Thoracic aorta (tissue), 2 donors: ENCODE measurements around the gene IPCEF1. TPM values are rescaled to one million over a fixed set of nuclear protein-coding genes. Genes with fewer than 3 reads are reported as not detected.
A peak's percentile ranks its signal among the peaks of the same experiment; 100 is the strongest.

Experiments used
- ATAC-seq: fragments of 150-250 bp; one replicate; pipeline ENCODE4 v1.8.0; 2017; ENCODE audit warnings: low read depth; ENCODE audit not compliant: insufficient number of reproducible peaks, low FRiP score
- DNase-seq: peaks from one replicate; pipeline ENCODE4 v3.0.0-alpha.2; 2020; ENCODE audit warnings: low spot score
- H3K27ac ChIP-seq, 2 donors: fragments of 200-600 bp; sonication (generic); 1 replicate in 1 of 2; 2 replicates in 1 of 2; pipeline ENCODE4 v1.5.1; 2016; ENCODE audit warnings: mild to moderate bottlenecking in 2 of 2, moderate library complexity in 2 of 2
- H3K27me3 ChIP-seq: fragments of 200-600 bp; sonication (generic); replicated peaks from 2 replicates; pipeline ENCODE4 v1.6.0; 2016; ENCODE audit warnings: mild to moderate bottlenecking; ENCODE audit not compliant: insufficient read depth
- H3K36me3 ChIP-seq: fragments of 200-600 bp; sonication (generic); one replicate; pipeline ENCODE4 v1.5.1; 2016
- H3K4me1 ChIP-seq, 2 donors: fragments of 200-600 bp; sonication (generic); 1 replicate in 1 of 2; 2 replicates in 1 of 2; pipeline versions ENCODE4 v1.5.1 to v1.6.0; 2016; ENCODE audit warnings: low read depth in 2 of 2, mild to moderate bottlenecking in 1 of 2; ENCODE audit not compliant: control insufficient read depth in 1 of 2
- H3K4me3 ChIP-seq: fragments of 200-600 bp; sonication (generic); 2 replicates; pipeline ENCODE4 v1.5.1; 2016; ENCODE audit warnings: mild to moderate bottlenecking
- H3K9me3 ChIP-seq: fragments of 200-600 bp; sonication (generic); 2 replicates; pipeline ENCODE4 v1.5.1; 2016
- CTCF ChIP-seq: fragments of 200-600 bp; sonication (generic); IDR thresholded peaks from one replicate; pipeline ENCODE4 v1.5.1; 2019; ENCODE audit warnings: antibody characterized with exemption
- total RNA-seq, 2 donors: library from RNA; depleted of rRNA; stranded (reverse); fragments of >200 nt; gene quantifications; one replicate each; pipeline versions ENCODE4 v1.1.0 to v1.2.3, GENCODE V29; 2016

Gene IPCEF1
- total RNA-seq, 2 donors from 2014 or later = 2.8 to 3.8 TPM

- DNase-seq (no peak), ATAC-seq (no peak)
- Histone ChIP-seq H3K4me3 (peak overlapping the region; percentile 41), H3K27ac (no peak overlapping the region), H3K36me3 (no peaks in the 10 kb centered on the region), H3K27me3 (no peaks in the 10 kb centered on the region), H3K4me1 (no peaks in the 10 kb centered on the region), H3K9me3 (no peaks in the 10 kb centered on the region)
- TF ChIP-seq CTCF = no peak
Observed at GRCh38 chr6:154359161-154359574, 2.6 kb upstream of the IPCEF1 start.

- no peaks in the 10 kb centered on the region for H3K27me3 ChIP-seq
- H3K9me3 ChIP-seq = no peaks in the 10 kb centered on the region
- H3K27ac ChIP-seq = no peak overlapping the region
- no peak for DNase-seq
- no peak for TF ChIP-seq CTCF
- no peak for ATAC-seq
- no peaks in the 10 kb centered on the region for H3K4me1 ChIP-seq
- H3K36me3 ChIP-seq = no peaks in the 10 kb centered on the region
- no peak overlapping the region for H3K4me3 ChIP-seq
Observed at GRCh38 chr6:154358019-154358545, 1.5 kb upstream of the IPCEF1 start.

- DNase-seq (no peak), ATAC-seq (no peak)
- Histone ChIP-seq H3K4me1 (no peaks in the 10 kb centered on the region), H3K27ac (no peak overlapping the region), H3K36me3 (no peaks in the 10 kb centered on the region), H3K4me3 (no peak overlapping the region), H3K27me3 (no peaks in the 10 kb centered on the region), H3K9me3 (no peaks in the 10 kb centered on the region)
- no peak for TF ChIP-seq CTCF
Observed at GRCh38 chr6:154356113-154356512, 490 bp downstream of the IPCEF1 start.

- H3K4me3 ChIP-seq = no peak overlapping the region
- no peaks in the 10 kb centered on the region for H3K27me3 ChIP-seq
- no peak for TF ChIP-seq CTCF
- no peaks in the 10 kb centered on the region for H3K4me1 ChIP-seq
- no peaks in the 10 kb centered on the region for H3K9me3 ChIP-seq
- ATAC-seq (no peak), DNase-seq (no peak)
- H3K27ac ChIP-seq = no peak overlapping the region
- H3K36me3 ChIP-seq = no peaks in the 10 kb centered on the region
Observed at GRCh38 chr6:154354265-154354777, 2.3 kb downstream of the IPCEF1 start.

- no peak for TF ChIP-seq CTCF
- Histone ChIP-seq H3K36me3 (no peaks in the 10 kb centered on the region), H3K4me3 (no peak overlapping the region), H3K27me3 (no peaks in the 10 kb centered on the region), H3K9me3 (no peaks in the 10 kb centered on the region), H3K4me1 (no peaks in the 10 kb centered on the region), H3K27ac (no peak overlapping the region)
- no peak for DNase-seq
- ATAC-seq = no peak
Observed at GRCh38 chr6:154353626-154354025, 3.0 kb downstream of the IPCEF1 start.
